Measurements from ENCODE around the gene PIP5K1B. TPM values are rescaled to one million over a fixed set of nuclear protein-coding genes. Genes with fewer than 3 reads are reported as not detected.

Gene PIP5K1B
- total RNA-seq, 1 experiment from 2014 or later: 0.20 TPM

GRCh38 chr9:68678430-68678829 lies 26.6 kb upstream of the PIP5K1B start:
- Histone ChIP-seq H3K4me1 (ENCODE audit: control insufficient read depth in 1 of 2, insufficient read depth in 2 of 2, low read length in 2 of 2) (no peaks in the 10 kb centered on the region), H3K9ac (ENCODE audit: low read length) (no peak overlapping the region), H3K4me3 (replicated peaks in 1 of 2; ENCODE audit: low read depth in 1 of 2, low read length in 2 of 2) (no peak overlapping the region), H2AFZ (ENCODE audit: low read depth, low read length, poor library complexity, severe bottlenecking) (no peak overlapping the region), H3K27ac (ENCODE audit: low read depth, low read length) (no peak overlapping the region), H3K9me2 (ENCODE audit: insufficient read depth) (no peaks in the 10 kb centered on the region), H3K27me3 (ENCODE audit: insufficient read depth, low read length) (peaks cover 51% of the 10 kb centered on the region), H3K36me3 (ENCODE audit: control insufficient read depth in 1 of 2, insufficient read depth in 2 of 2, low read length in 2 of 2) (no peaks in the 10 kb centered on the region), H4K20me1 (ENCODE audit: insufficient read depth) (no peaks in the 10 kb centered on the region), H3K4me2 (ENCODE audit: low read length) (no peak overlapping the region), H3K79me2 (ENCODE audit: insufficient read depth, low read length) (no peaks in the 10 kb centered on the region), H3K9me3 (ENCODE audit: control insufficient read depth in 1 of 2, insufficient read depth in 1 of 2, low read depth in 1 of 2, low read length in 2 of 2) (no peaks in the 10 kb centered on the region)
- intact Hi-C loops (cut with micrococcal nuclease): no loop called here
- DNase-seq (ENCODE audit: low read depth, low spot score) (peak; percentile 29), ATAC-seq (peak; percentile 95)
- ChIA-PET RAD21 (ENCODE audit: low non-redundant PET in 1 of 2, low total read pairs in 2 of 2, uncharacterized antibody in 2 of 2, unreplicated experiment in 2 of 2) (no interaction called here), CTCF (no interaction called here), POLR2A (no interaction called here)
- TF ChIP-seq, protein P1, sequence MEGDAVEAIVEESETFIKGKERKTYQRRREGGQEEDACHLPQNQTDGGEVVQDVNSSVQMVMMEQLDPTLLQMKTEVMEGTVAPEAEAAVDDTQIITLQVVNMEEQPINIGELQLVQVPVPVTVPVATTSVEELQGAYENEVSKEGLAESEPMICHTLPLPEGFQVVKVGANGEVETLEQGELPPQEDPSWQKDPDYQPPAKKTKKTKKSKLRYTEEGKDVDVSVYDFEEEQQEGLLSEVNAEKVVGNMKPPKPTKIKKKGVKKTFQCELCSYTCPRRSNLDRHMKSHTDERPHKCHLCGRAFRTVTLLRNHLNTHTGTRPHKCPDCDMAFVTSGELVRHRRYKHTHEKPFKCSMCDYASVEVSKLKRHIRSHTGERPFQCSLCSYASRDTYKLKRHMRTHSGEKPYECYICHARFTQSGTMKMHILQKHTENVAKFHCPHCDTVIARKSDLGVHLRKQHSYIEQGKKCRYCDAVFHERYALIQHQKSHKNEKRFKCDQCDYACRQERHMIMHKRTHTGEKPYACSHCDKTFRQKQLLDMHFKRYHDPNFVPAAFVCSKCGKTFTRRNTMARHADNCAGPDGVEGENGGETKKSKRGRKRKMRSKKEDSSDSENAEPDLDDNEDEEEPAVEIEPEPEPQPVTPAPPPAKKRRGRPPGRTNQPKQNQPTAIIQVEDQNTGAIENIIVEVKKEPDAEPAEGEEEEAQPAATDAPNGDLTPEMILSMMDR (IDR thresholded peaks at IDR 0.05 in 2 of 3, conservative IDR thresholded peaks at IDR 0.05 in 1 of 3; ENCODE audit: borderline replicate concordance in 1 of 3, insufficient read depth in 1 of 3, low read depth in 2 of 3, low read length in 2 of 3): peak in 2 of 3 experiments; percentile 41 to 48; a peak in 4 of 6 replicates
- TF ChIP-seq, protein P2, sequence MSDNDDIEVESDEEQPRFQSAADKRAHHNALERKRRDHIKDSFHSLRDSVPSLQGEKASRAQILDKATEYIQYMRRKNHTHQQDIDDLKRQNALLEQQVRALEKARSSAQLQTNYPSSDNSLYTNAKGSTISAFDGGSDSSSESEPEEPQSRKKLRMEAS (IDR thresholded peaks at IDR 0.05): no peak
- BruUV-seq (replicated peaks): no TSS peak

DNA sequence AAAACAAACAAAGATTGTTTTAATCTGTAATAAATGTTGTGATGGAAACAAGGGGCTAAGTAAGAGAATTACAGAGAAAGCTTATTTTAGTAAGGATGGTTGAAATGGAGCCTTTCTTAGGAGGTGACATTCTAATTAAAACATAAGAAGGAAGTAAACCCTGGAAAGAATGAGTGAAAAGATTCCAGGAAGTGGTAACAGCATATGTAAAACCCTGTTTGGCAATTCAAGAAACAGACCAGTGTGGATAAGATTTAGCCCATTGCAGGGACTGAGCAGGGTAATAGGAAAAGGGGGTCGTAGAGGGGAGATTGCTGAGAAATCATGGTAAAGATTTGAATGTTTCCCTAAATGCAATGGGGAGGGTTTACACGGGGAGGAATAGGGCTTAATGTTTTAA lies 21.6 kb upstream of the PIP5K1B start:
- TF ChIP-seq, protein P2 (IDR thresholded peaks at IDR 0.05): no peak
- TF ChIP-seq ZFX (IDR thresholded peaks at IDR 0.05): no peak
- no peak for TF ChIP-seq CBX3 (IDR thresholded peaks at IDR 0.05; ENCODE audit: low read depth)
- TF ChIP-seq REST (IDR thresholded peaks at IDR 0.05; ENCODE audit: low read depth): no peak
- TF ChIP-seq CEBPB (IDR thresholded peaks at IDR 0.05; ENCODE audit: low read depth): no peak
- TF ChIP-seq JUND (IDR thresholded peaks at IDR 0.05): no peak
- ATAC-seq (no peak), DNase-seq (ENCODE audit: low read depth, low spot score) (no peak)
- intact Hi-C loops (cut with micrococcal nuclease): no loop called here
- ChIA-PET RAD21 (ENCODE audit: low non-redundant PET in 1 of 2, low total read pairs in 2 of 2, uncharacterized antibody in 2 of 2, unreplicated experiment in 2 of 2) (no interaction called here), CTCF (no interaction called here), POLR2A (no interaction called here)
- Histone ChIP-seq H3K4me1 (ENCODE audit: control insufficient read depth in 1 of 2, insufficient read depth in 2 of 2, low read length in 2 of 2) (no peaks in the 10 kb centered on the region), H2AFZ (ENCODE audit: low read depth, low read length, poor library complexity, severe bottlenecking) (no peak overlapping the region), H3K27ac (ENCODE audit: low read depth, low read length) (no peak overlapping the region), H4K20me1 (ENCODE audit: insufficient read depth) (no peaks in the 10 kb centered on the region), H3K4me3 (replicated peaks in 1 of 2; ENCODE audit: low read depth in 1 of 2, low read length in 2 of 2) (no peak overlapping the region), H3K36me3 (ENCODE audit: control insufficient read depth in 1 of 2, insufficient read depth in 2 of 2, low read length in 2 of 2) (no peaks in the 10 kb centered on the region), H3K27me3 (ENCODE audit: insufficient read depth, low read length) (peaks cover 32% of the 10 kb centered on the region), H3K9ac (ENCODE audit: low read length) (no peak overlapping the region), H3K9me2 (ENCODE audit: insufficient read depth) (no peaks in the 10 kb centered on the region), H3K9me3 (ENCODE audit: control insufficient read depth in 1 of 2, insufficient read depth in 1 of 2, low read depth in 1 of 2, low read length in 2 of 2) (no peaks in the 10 kb centered on the region), H3K79me2 (ENCODE audit: insufficient read depth, low read length) (no peaks in the 10 kb centered on the region), H3K4me2 (ENCODE audit: low read length) (no peak overlapping the region)
- no TSS peak for BruUV-seq (replicated peaks)

Data from HCT116 (cell line).